Measurements from ENCODE around the gene ARRB1. TPM values are rescaled to one million over a fixed set of nuclear protein-coding genes. Genes with fewer than 3 reads are reported as not detected.
A peak's percentile ranks its signal among the peaks of the same experiment; 100 is the strongest.

Gene ARRB1
- total and polyA plus RNA-seq, 2 of the 13 experiments (the other 11 are each of a cell fraction or from before 2014, with no cell fraction given), result 22.5 to 35.7 TPM

- TF ChIP-seq SMAD3 (CRISPR knock-in tag; IDR thresholded peaks at IDR 0.05), result peak; percentile 79
- TF ChIP-seq ZBTB39 (CRISPR knock-in tag; IDR thresholded peaks at IDR 0.05), result no peak
- 0 out of 2 replicates have a peak, but pooled peaks have one; percentile 16 for TF ChIP-seq TBX2 (CRISPR knock-in tag; IDR thresholded peaks at IDR 0.05; ENCODE audit: borderline replicate concordance)
- peak; percentile 74; the same call in 1 of the 2 replicates for TF ChIP-seq BORCS8-MEF2B (CRISPR knock-in tag; IDR thresholded peaks at IDR 0.05)
- TF ChIP-seq NR2F6 (IDR thresholded peaks at IDR 0.05), result no peak
- TF ChIP-seq NR2F6 (CRISPR knock-in tag; IDR thresholded peaks at IDR 0.05), result peak; percentile 25; the same call in 1 of the 2 replicates
- TF ChIP-seq KAT2B (IDR thresholded peaks at IDR 0.05; ENCODE audit: borderline replicate concordance, low read depth, low read length), result no peak
- 0 out of 2 replicates have a peak, but pooled peaks have one; percentile 43 for TF ChIP-seq FOSL2 (CRISPR knock-in tag; IDR thresholded peaks at IDR 0.05)
- no peak for TF ChIP-seq MYNN (CRISPR knock-in tag; IDR thresholded peaks at IDR 0.05; ENCODE audit: low read depth)
- TF ChIP-seq THAP8 (CRISPR knock-in tag; IDR thresholded peaks at IDR 0.05; ENCODE audit: borderline replicate concordance), result no peak
- peak; percentile 70; the same call in 1 of the 2 replicates for TF ChIP-seq ZNF335 (CRISPR knock-in tag; IDR thresholded peaks at IDR 0.05)
- TF ChIP-seq POGK (CRISPR knock-in tag; conservative IDR thresholded peaks at IDR 0.05), result no peak
- TF ChIP-seq ETV5 (CRISPR knock-in tag; IDR thresholded peaks at IDR 0.05; ENCODE audit: borderline replicate concordance), result 0 out of 2 replicates have a peak, but pooled peaks have one; percentile 41
- TF ChIP-seq ZNF12 (CRISPR knock-in tag; IDR thresholded peaks at IDR 0.05), result peak; percentile 74
- peak; percentile 86; the same call in 1 of the 2 replicates for TF ChIP-seq ZSCAN12 (CRISPR knock-in tag; IDR thresholded peaks at IDR 0.05)
- TF ChIP-seq ERF (CRISPR knock-in tag; IDR thresholded peaks at IDR 0.05), result peak; percentile 78; the same call in 1 of the 2 replicates
- TF ChIP-seq ZSCAN9 (CRISPR knock-in tag; IDR thresholded peaks at IDR 0.05; ENCODE audit: borderline replicate concordance), result peak; percentile 97
- no peak for TF ChIP-seq CBX2 (IDR thresholded peaks at IDR 0.05; ENCODE audit: low read depth, low read length)
- TF ChIP-seq CBX2 (CRISPR knock-in tag; IDR thresholded peaks at IDR 0.05; ENCODE audit: low read depth), result no peak
- peak; percentile 76; the same call in 1 of the 2 replicates for TF ChIP-seq ZNF580 (CRISPR knock-in tag; IDR thresholded peaks at IDR 0.05; ENCODE audit: borderline replicate concordance, low read depth)
- no peak for TF ChIP-seq NFAT5 (CRISPR knock-in tag; IDR thresholded peaks at IDR 0.05)
- peak; percentile 70; the same call in 1 of the 2 replicates for TF ChIP-seq HDAC2 (CRISPR knock-in tag; IDR thresholded peaks at IDR 0.05)
Measured at GRCh38 chr11:75233754-75234172, 117.7 kb downstream of the ARRB1 start (continued).
